ENCODE results near the gene FGF19. TPM values are rescaled to one million over a fixed set of nuclear protein-coding genes. Genes with fewer than 3 reads are reported as not detected.

FGF19 gene
- total RNA-seq, 1 experiment from 2014 or later, result 0.69 TPM

GRCh38 chr11:69669486-69669885 is 34.3 kb downstream of the FGF19 start:
- Histone ChIP-seq H3K27me3 (replicated peaks; ENCODE audit: insufficient read depth, low read depth, low read length, poor library complexity) (no peaks in the 10 kb centered on the region), H3K4me3 (ENCODE audit: low read depth, low read length, poor library complexity, severe bottlenecking) (no peak overlapping the region), H3K4me1 (ENCODE audit: insufficient read depth, low read length, poor library complexity, severe bottlenecking) (peaks cover 50% of the 10 kb centered on the region), H3K36me3 (ENCODE audit: insufficient read depth, low read length, poor library complexity, severe bottlenecking) (peaks cover 43% of the 10 kb centered on the region), H3K9me3 (ENCODE audit: low read depth, low read length, poor library complexity, severe bottlenecking) (no peaks in the 10 kb centered on the region), H3K27ac (ENCODE audit: low read depth, low read length, poor library complexity, severe bottlenecking) (peak overlapping the region; percentile 69)
- no peak for DNase-seq (ENCODE audit: low spot score)
- CTCF ChIA-PET, result interaction anchor here (0.6 to 3.9 kb wide), 3 partner anchors 9 to 568 kb away, joined by 6 to 27 read pairs (median 7); partner anchors contain the start of gene MYEOV
- intact Hi-C loops (cut with micrococcal nuclease; ENCODE audit: unreplicated experiment), result no loop called here
- POLR2A ChIA-PET (ENCODE audit: low non-redundant PET), result interaction anchor here (0.6 kb wide), 2 partner anchors 348 to 901 kb away, joined by 3 to 4 read pairs; no protein-coding TSS in a partner anchor
- BruUV-seq (replicated peaks), result no TSS peak
- TF ChIP-seq CTCF (conservative IDR thresholded peaks at IDR 0.05; ENCODE audit: low read depth, low read length) (no peak), EZH2 (IDR thresholded peaks at IDR 0.05; ENCODE audit: borderline replicate concordance, low read depth, low read length, poor library complexity, severe bottlenecking) (no peak)

- Histone ChIP-seq H3K9me3 (ENCODE audit: low read depth, low read length, poor library complexity, severe bottlenecking) (no peaks in the 10 kb centered on the region), H3K4me3 (ENCODE audit: low read depth, low read length, poor library complexity, severe bottlenecking) (no peak overlapping the region), H3K36me3 (ENCODE audit: insufficient read depth, low read length, poor library complexity, severe bottlenecking) (peaks cover 37% of the 10 kb centered on the region), H3K4me1 (ENCODE audit: insufficient read depth, low read length, poor library complexity, severe bottlenecking) (peaks cover 36% of the 10 kb centered on the region), H3K27ac (ENCODE audit: low read depth, low read length, poor library complexity, severe bottlenecking) (peak overlapping the region; percentile 76), H3K27me3 (replicated peaks; ENCODE audit: insufficient read depth, low read depth, low read length, poor library complexity) (no peaks in the 10 kb centered on the region)
- intact Hi-C loops (cut with micrococcal nuclease; ENCODE audit: unreplicated experiment), result no loop called here
- POLR2A ChIA-PET (ENCODE audit: low non-redundant PET), result no interaction called here
- no TSS peak for BruUV-seq (replicated peaks)
- DNase-seq (ENCODE audit: low spot score), result peak; percentile 52
- CTCF ChIA-PET, result interaction anchor here (3.9 kb wide), 1 partner anchor 567 kb away, joined by 27 read pairs; no protein-coding TSS in a partner anchor
- TF ChIP-seq EZH2 (IDR thresholded peaks at IDR 0.05; ENCODE audit: borderline replicate concordance, low read depth, low read length, poor library complexity, severe bottlenecking) (no peak), CTCF (conservative IDR thresholded peaks at IDR 0.05; ENCODE audit: low read depth, low read length) (no peak)
These were observed 35.9 kb downstream of the FGF19 start for GRCh38 chr11:69667619-69668604.

- DNase-seq (ENCODE audit: low spot score), result no peak
- TF ChIP-seq EZH2 (IDR thresholded peaks at IDR 0.05; ENCODE audit: borderline replicate concordance, low read depth, low read length, poor library complexity, severe bottlenecking), result no peak
- TF ChIP-seq CTCF (conservative IDR thresholded peaks at IDR 0.05; ENCODE audit: low read depth, low read length), result no peak
- Histone ChIP-seq H3K9me3 (ENCODE audit: low read depth, low read length, poor library complexity, severe bottlenecking) (no peaks in the 10 kb centered on the region), H3K36me3 (ENCODE audit: insufficient read depth, low read length, poor library complexity, severe bottlenecking) (peaks cover 27% of the 10 kb centered on the region), H3K4me1 (ENCODE audit: insufficient read depth, low read length, poor library complexity, severe bottlenecking) (peaks cover 35% of the 10 kb centered on the region), H3K4me3 (ENCODE audit: low read depth, low read length, poor library complexity, severe bottlenecking) (no peak overlapping the region), H3K27ac (ENCODE audit: low read depth, low read length, poor library complexity, severe bottlenecking) (peak overlapping the region; percentile 76), H3K27me3 (replicated peaks; ENCODE audit: insufficient read depth, low read depth, low read length, poor library complexity) (no peaks in the 10 kb centered on the region)
- no TSS peak for BruUV-seq (replicated peaks)
- ChIA-PET POLR2A (ENCODE audit: low non-redundant PET) (interaction anchor here (0.5 kb wide), 1 partner anchor 16 kb away, joined by 3 read pairs; no protein-coding TSS in a partner anchor), CTCF (no interaction called here)
- intact Hi-C loops (cut with micrococcal nuclease; ENCODE audit: unreplicated experiment), result no loop called here
These were observed 36.9 kb downstream of the FGF19 start for GRCh38 chr11:69666752-69667536.
